ENCODE results near the gene SULT1C4. TPM values are rescaled to one million over a fixed set of nuclear protein-coding genes. Genes with fewer than 3 reads are reported as not detected.
A peak's percentile ranks its signal among the peaks of the same experiment; 100 is the strongest.

The SULT1C4 gene
- total RNA-seq, 1 donor from 2014 or later = 7.0 TPM

DNA sequence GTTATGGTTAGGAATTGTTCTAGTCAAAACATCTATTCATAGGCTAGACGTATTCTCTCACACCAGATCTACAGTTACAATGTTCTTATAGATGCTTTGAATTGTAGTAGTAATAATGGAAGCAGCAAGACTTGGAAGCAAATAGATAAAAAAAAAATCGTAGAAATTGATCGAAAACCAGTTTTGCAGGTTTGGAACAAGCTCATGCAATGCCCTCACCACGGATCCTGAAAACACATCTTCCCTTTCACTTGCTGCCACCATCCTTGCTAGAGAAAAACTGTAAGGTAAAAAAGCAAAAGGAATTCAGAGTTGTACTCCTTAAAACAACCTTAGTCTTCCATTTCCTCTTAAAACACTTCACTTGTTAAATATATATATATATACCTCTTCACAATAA is 4.4 kb downstream of the SULT1C4 start:
- Mint-ChIP-seq H3K27me3 (ENCODE audit: unreplicated experiment) (no peaks in the 10 kb centered on the region), H3K4me3 (ENCODE audit: unreplicated experiment) (no peak overlapping the region), H3K9me3 (ENCODE audit: unreplicated experiment) (no peaks in the 10 kb centered on the region), H3K27ac (ENCODE audit: unreplicated experiment) (no peak overlapping the region), H3K36me3 (ENCODE audit: unreplicated experiment) (peaks cover 6% of the 10 kb centered on the region), H3K4me1 (ENCODE audit: unreplicated experiment) (peaks cover 49% of the 10 kb centered on the region)
- TF ChIP-seq, protein P1, sequence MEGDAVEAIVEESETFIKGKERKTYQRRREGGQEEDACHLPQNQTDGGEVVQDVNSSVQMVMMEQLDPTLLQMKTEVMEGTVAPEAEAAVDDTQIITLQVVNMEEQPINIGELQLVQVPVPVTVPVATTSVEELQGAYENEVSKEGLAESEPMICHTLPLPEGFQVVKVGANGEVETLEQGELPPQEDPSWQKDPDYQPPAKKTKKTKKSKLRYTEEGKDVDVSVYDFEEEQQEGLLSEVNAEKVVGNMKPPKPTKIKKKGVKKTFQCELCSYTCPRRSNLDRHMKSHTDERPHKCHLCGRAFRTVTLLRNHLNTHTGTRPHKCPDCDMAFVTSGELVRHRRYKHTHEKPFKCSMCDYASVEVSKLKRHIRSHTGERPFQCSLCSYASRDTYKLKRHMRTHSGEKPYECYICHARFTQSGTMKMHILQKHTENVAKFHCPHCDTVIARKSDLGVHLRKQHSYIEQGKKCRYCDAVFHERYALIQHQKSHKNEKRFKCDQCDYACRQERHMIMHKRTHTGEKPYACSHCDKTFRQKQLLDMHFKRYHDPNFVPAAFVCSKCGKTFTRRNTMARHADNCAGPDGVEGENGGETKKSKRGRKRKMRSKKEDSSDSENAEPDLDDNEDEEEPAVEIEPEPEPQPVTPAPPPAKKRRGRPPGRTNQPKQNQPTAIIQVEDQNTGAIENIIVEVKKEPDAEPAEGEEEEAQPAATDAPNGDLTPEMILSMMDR (IDR thresholded peaks at IDR 0.05) = no peak
- DNase-seq (ENCODE audit: extremely low spot score, unreplicated experiment) = no peak

GRCh38 chr2:108383146-108383830 is 5.5 kb downstream of the SULT1C4 start:
- Mint-ChIP-seq H3K36me3 (ENCODE audit: unreplicated experiment) (peaks cover 8% of the 10 kb centered on the region), H3K27me3 (ENCODE audit: unreplicated experiment) (no peaks in the 10 kb centered on the region), H3K4me1 (ENCODE audit: unreplicated experiment) (peaks cover 46% of the 10 kb centered on the region), H3K27ac (ENCODE audit: unreplicated experiment) (no peak overlapping the region), H3K9me3 (ENCODE audit: unreplicated experiment) (no peaks in the 10 kb centered on the region), H3K4me3 (ENCODE audit: unreplicated experiment) (no peak overlapping the region)
- TF ChIP-seq, protein P1 (IDR thresholded peaks at IDR 0.05) = peak; percentile 29
- DNase-seq (ENCODE audit: extremely low spot score, unreplicated experiment) = no peak

DNA sequence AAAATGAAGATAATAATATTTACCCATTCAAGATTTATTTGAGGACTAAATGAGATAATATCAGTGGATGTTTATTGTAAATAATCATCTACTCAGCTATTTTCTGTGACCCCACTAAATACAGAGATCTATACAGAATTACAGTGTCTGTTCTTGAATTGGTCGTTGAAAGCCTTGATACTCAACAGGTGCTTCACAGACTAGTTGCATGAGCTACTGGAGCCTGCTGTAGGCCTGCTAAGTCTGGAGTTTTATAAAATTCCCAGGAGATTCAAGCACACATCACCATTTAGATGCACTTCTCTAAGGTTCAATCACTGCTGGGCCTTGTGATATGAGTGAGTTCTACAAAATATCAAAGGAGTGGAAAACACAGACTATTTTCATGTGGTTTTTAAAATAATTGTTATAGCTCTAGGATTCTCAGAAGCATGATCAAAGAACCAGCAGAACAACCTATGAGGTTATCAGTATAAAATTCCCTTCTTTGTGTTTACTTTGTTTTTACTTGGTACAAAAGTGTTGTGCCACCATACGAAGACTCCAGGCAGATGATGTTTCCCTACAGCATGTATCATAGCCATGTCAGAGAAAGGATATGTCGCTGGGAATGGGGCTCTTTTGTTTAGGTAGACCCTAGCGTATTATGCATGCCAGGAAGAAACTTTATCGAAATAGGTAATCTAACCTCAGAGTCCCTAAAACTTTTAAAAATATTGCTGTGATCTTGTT is 7.1 kb downstream of the SULT1C4 start:
- Mint-ChIP-seq H3K9me3 (ENCODE audit: unreplicated experiment) (no peaks in the 10 kb centered on the region), H3K4me3 (ENCODE audit: unreplicated experiment) (no peak overlapping the region), H3K4me1 (ENCODE audit: unreplicated experiment) (peaks cover 35% of the 10 kb centered on the region), H3K27ac (ENCODE audit: unreplicated experiment) (no peak overlapping the region), H3K27me3 (ENCODE audit: unreplicated experiment) (no peaks in the 10 kb centered on the region), H3K36me3 (ENCODE audit: unreplicated experiment) (peaks cover 8% of the 10 kb centered on the region)
- no peak for DNase-seq (ENCODE audit: extremely low spot score, unreplicated experiment)
- TF ChIP-seq, protein P1 (IDR thresholded peaks at IDR 0.05) = no peak

DNA sequence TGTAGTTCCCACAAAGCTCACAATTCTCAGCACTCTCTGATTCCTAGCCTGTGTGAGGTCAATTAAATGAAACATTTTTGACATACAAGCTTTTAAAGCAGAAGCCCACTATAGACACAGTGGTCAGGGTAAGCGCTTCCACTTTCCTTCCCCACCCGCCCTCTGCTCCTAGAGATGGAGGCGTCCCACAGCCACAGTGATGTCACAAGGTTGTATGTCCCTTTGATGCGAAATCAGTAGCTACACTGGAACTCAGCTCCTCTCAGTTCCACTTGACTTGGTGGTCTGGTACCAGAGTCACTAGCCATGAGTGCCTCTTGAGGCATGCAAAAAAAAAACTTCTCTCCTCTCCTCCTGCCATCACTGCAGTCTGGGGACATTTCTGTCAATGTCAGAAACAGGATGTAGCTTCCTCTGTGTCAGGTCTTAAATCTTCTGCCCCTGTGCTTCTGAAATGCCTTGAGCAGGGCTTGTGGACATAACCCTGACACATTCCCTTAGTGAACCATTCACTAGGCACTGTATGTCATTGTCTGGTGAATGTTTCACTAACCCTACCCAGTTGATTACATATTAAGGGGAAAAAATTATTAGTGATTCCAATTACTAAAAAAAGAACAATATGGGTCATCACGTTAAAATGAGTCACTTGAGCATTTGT is 7.8 kb downstream of the SULT1C4 start:
- peaks cover 8% of the 10 kb centered on the region for H3K36me3 Mint-ChIP-seq (ENCODE audit: unreplicated experiment)
- H3K27ac Mint-ChIP-seq (ENCODE audit: unreplicated experiment) = no peak overlapping the region
- no peaks in the 10 kb centered on the region for H3K27me3 Mint-ChIP-seq (ENCODE audit: unreplicated experiment)

More for the DNA sequence above, 7.8 kb downstream of the SULT1C4 start:
- Mint-ChIP-seq H3K9me3 (ENCODE audit: unreplicated experiment) (no peaks in the 10 kb centered on the region), H3K4me3 (ENCODE audit: unreplicated experiment) (no peak overlapping the region), H3K4me1 (ENCODE audit: unreplicated experiment) (peaks cover 35% of the 10 kb centered on the region)
- TF ChIP-seq, protein P1 (IDR thresholded peaks at IDR 0.05) = no peak
- DNase-seq (ENCODE audit: extremely low spot score, unreplicated experiment) = no peak
